Keratinocyte (primary cell): ENCODE results near the gene NCKAP1. TPM values are rescaled to one million over a fixed set of nuclear protein-coding genes. Genes with fewer than 3 reads are reported as not detected.

Experiments
- DNase-seq: peaks from one replicate; pipeline ENCODE4 v3.0.0-alpha.2; 2011; ENCODE audit warnings: low read depth, missing footprints, low spot score
- FAIRE-seq: peaks from 2 replicates; lab custom pipeline; 2011; peaks lifted over from hg19 to GRCh38; lab: Jason Lieb, UNC
- H2AFZ ChIP-seq: 2 replicates; pipeline ENCODE4 v1.6.0; 2012; ENCODE audit warnings: low read length, control low read depth, inconsistent platforms; ENCODE audit not compliant: control insufficient read depth
- H3K27ac ChIP-seq: 2 replicates; pipeline ENCODE4 v1.5.1; 2011; ENCODE audit warnings: low read length; ENCODE audit not compliant: control insufficient read depth, insufficient read depth
- H3K27me3 ChIP-seq: 3 replicates; pipeline ENCODE4 v1.6.0; 2011; ENCODE audit warnings: low read length; ENCODE audit not compliant: control insufficient read depth, insufficient read depth; ENCODE audit errors: extremely low read depth
- H3K36me3 ChIP-seq, 2 experiments: 2 replicates in 1 of 2; 3 replicates in 1 of 2; pipeline ENCODE4 v1.5.1; 2011; ENCODE audit warnings: low read length in 2 of 2, mild to moderate bottlenecking in 1 of 2; ENCODE audit not compliant: control insufficient read depth in 2 of 2, insufficient read depth in 2 of 2; ENCODE audit errors: extremely low read depth in 1 of 2
- H3K4me1 ChIP-seq: 3 replicates; pipeline ENCODE4 v1.5.1; 2011; ENCODE audit warnings: low read length; ENCODE audit not compliant: control insufficient read depth, insufficient read depth; ENCODE audit errors: extremely low read depth
- H3K4me2 ChIP-seq: 3 replicates; pipeline ENCODE4 v1.6.0; 2011; ENCODE audit warnings: low read depth, low read length; ENCODE audit not compliant: control insufficient read depth, insufficient read depth; ENCODE audit errors: extremely low read depth
- H3K4me3 ChIP-seq, 3 experiments: fragments of 200-600 bp in 1 of 3; sonication (generic) in 1 of 3; 2 replicates in 2 of 3; 3 replicates in 1 of 3; pipeline ENCODE4 v1.5.1; 2011 to 2016; ENCODE audit warnings: low read length in 3 of 3, mild to moderate bottlenecking in 3 of 3, control low read depth in 2 of 3, inconsistent platforms in 1 of 3, low read depth in 1 of 3, mixed read lengths in 1 of 3, mixed run types in 1 of 3, moderate library complexity in 1 of 3; ENCODE audit not compliant: control insufficient read depth in 2 of 3, insufficient read depth in 2 of 3; ENCODE audit errors: extremely low read depth in 1 of 3
- H3K79me2 ChIP-seq: 2 replicates; pipeline ENCODE4 v1.6.0; 2012; ENCODE audit warnings: low read length; ENCODE audit not compliant: control insufficient read depth, insufficient read depth
- H3K9ac ChIP-seq: 3 replicates; pipeline ENCODE4 v1.6.0; 2011; ENCODE audit warnings: low read length; ENCODE audit not compliant: control insufficient read depth, insufficient read depth; ENCODE audit errors: extremely low read depth
- H3K9me1 ChIP-seq: 3 replicates; pipeline ENCODE4 v1.6.0; 2011; ENCODE audit warnings: low read length; ENCODE audit not compliant: control insufficient read depth, insufficient read depth; ENCODE audit errors: extremely low read depth
- H3K9me3 ChIP-seq: 2 replicates; pipeline ENCODE4 v1.5.1; 2012; ENCODE audit warnings: low read depth, low read length; ENCODE audit not compliant: control insufficient read depth
- H4K20me1 ChIP-seq: 3 replicates; pipeline ENCODE4 v1.6.0; 2011; ENCODE audit warnings: low read length; ENCODE audit not compliant: control insufficient read depth, insufficient read depth; ENCODE audit errors: extremely low read depth
- CTCF ChIP-seq, 3 experiments: IDR thresholded peaks in 1 of 3; conservative IDR thresholded peaks in 1 of 3; optimal IDR thresholded peaks in 1 of 3; 2 replicates in 2 of 3; 3 replicates in 1 of 3; pipeline versions ENCODE3 to v1.5.1; 2011; ENCODE audit warnings: low read length in 3 of 3, mild to moderate bottlenecking in 3 of 3, moderate library complexity in 2 of 3, control low read depth in 1 of 3, inconsistent platforms in 1 of 3; ENCODE audit not compliant: insufficient read depth in 2 of 3; ENCODE audit errors: extremely low read depth in 1 of 3
- EZH2 ChIP-seq: IDR thresholded peaks from one replicate; pipeline ENCODE4 v1.6.1; 2012; ENCODE audit warnings: inconsistent platforms, mild to moderate bottlenecking, low read length, moderate library complexity
- dilution Hi-C: fragments of 300-500 bp; cut with MboI; formaldehyde crosslinking; loops from one replicate; pipeline ENCODE4 v1.7.0; 2020; ENCODE audit warnings: low sequenced_read_pairs; ENCODE audit not compliant: extremely low pct_ligation_motif_present
- polyA plus RNA-seq, 5 experiments: library from polyadenylated mRNA; depleted of rRNA in 3 of 5; stranded (reverse) in 3 of 5; stranded (forward) in 1 of 5; unstranded in 1 of 5; fragments of >200 nt; gene quantifications; 1 replicate in 1 of 5; 2 replicates in 3 of 5; 3 replicates in 1 of 5; pipeline versions ENCODE4 v1.2.1 to v1.2.3, GENCODE V29; 2011 to 2012; ENCODE audit warnings: missing spikeins in 2 of 5, low read depth in 1 of 5, low replicate concordance in 1 of 5

The NCKAP1 gene
- polyA plus RNA-seq, 1 donor (not counting 4 experiments of a cell fraction or from before 2014, with no cell fraction given) = 207 TPM

- peak; percentile 36 for FAIRE-seq
- dilution Hi-C loops = no loop called here
- peaks cover 2% of the 10 kb centered on the region for H3K9me1 ChIP-seq
Observed at GRCh38 chr2:182920089-182920488, 118.2 kb downstream of the NCKAP1 start.

GRCh38 chr2:182918961-182919652, 119.2 kb downstream of the NCKAP1 start:
- no peaks in the 10 kb centered on the region for H4K20me1 ChIP-seq
- FAIRE-seq = no peak
- H3K4me3 ChIP-seq = no peak overlapping the region
- H3K9me3 ChIP-seq = no peaks in the 10 kb centered on the region
- H3K4me2 ChIP-seq = no peak overlapping the region
- peaks cover 2% of the 10 kb centered on the region for H3K9me1 ChIP-seq
- no peak overlapping the region for H3K9ac ChIP-seq
- H3K4me1 ChIP-seq = peaks cover 17% of the 10 kb centered on the region
- H3K27me3 ChIP-seq = no peaks in the 10 kb centered on the region
- H3K36me3 ChIP-seq = peaks cover 6 to 29% of the 10 kb centered on the region in 2 experiments
- dilution Hi-C loops = no loop called here
- H3K27ac ChIP-seq = no peak overlapping the region
- no peak for DNase-seq
- H2AFZ ChIP-seq = no peak overlapping the region
- TF ChIP-seq CTCF (optimal IDR thresholded peaks at IDR 0.05 in 1 of 3, IDR thresholded peaks at IDR 0.05 in 1 of 3, conservative IDR thresholded peaks at IDR 0.05 in 1 of 3; ENCODE audit: extremely low read depth in 1 of 3, insufficient read depth in 2 of 3, low read length in 3 of 3) = no peak
- no peak for TF ChIP-seq EZH2
- H3K79me2 ChIP-seq = no peaks in the 10 kb centered on the region

More at GRCh38 chr2:182920089-182920488, 118.2 kb downstream of the NCKAP1 start:
- H3K4me3 ChIP-seq = no peak overlapping the region
- H4K20me1 ChIP-seq = no peaks in the 10 kb centered on the region
- DNase-seq = no peak
- H3K27me3 ChIP-seq = no peaks in the 10 kb centered on the region
- H3K4me1 ChIP-seq = peaks cover 14% of the 10 kb centered on the region
- no peak overlapping the region for H3K9ac ChIP-seq
- no peaks in the 10 kb centered on the region for H3K79me2 ChIP-seq
- H2AFZ ChIP-seq = no peak overlapping the region
- H3K4me2 ChIP-seq = no peak overlapping the region
- TF ChIP-seq CTCF (optimal IDR thresholded peaks at IDR 0.05 in 1 of 3, IDR thresholded peaks at IDR 0.05 in 1 of 3, conservative IDR thresholded peaks at IDR 0.05 in 1 of 3; ENCODE audit: extremely low read depth in 1 of 3, insufficient read depth in 2 of 3, low read length in 3 of 3) (no peak), EZH2 (no peak)
- H3K36me3 ChIP-seq = peaks cover 4 to 25% of the 10 kb centered on the region in 2 experiments
- no peak overlapping the region for H3K27ac ChIP-seq
- H3K9me3 ChIP-seq = no peaks in the 10 kb centered on the region
